HCEC 1CT (cell line): ENCODE data around the gene PLA2G2C.
A peak's percentile ranks its signal among the peaks of the same experiment; 100 is the strongest.
"Not testable (repeated sequence)": the region's sequence is repeated elsewhere in the genome, so short reads cannot be mapped to it uniquely, and the experiment has no call there.

ENCODE experiments used
- DNase-seq: peaks from one replicate; pipeline ENCODE4 v3.0.0-alpha.2; 2017

The PLA2G2C gene

GRCh38 chr1:20185834-20186782 is at the start of gene PLA2G2C, which contains the start of gene UBXN10:
PLA2G2C (minus strand) TSS chr1:20186518; CDS start chr1:20177363, 9,155 bp downstream.
UBXN10 (plus strand) TSS chr1:20186096; CDS start chr1:20190562, 4,466 bp downstream.
- DNase-seq: no peak

GRCh38 chr1:20234788-20235535 is 48.6 kb upstream of the PLA2G2C start:
- DNase-seq: no peak

- DNase-seq: no peak
Observed at GRCh38 chr1:20233866-20234265, 47.5 kb upstream of the PLA2G2C start.

GRCh38 chr1:20233394-20233793 is 47.1 kb upstream of the PLA2G2C start:
- peak; percentile 34 for DNase-seq

- DNase-seq: not testable (repeated sequence)
Observed at GRCh38 chr1:20232564-20232963, 46.2 kb upstream of the PLA2G2C start.

GRCh38 chr1:20229171-20229570 is 42.9 kb upstream of the PLA2G2C start:
- DNase-seq: no peak

GRCh38 chr1:20228314-20228825 is 42.1 kb upstream of the PLA2G2C start:
- DNase-seq: no peak

GRCh38 chr1:20227704-20228103 is 41.4 kb upstream of the PLA2G2C start:
- DNase-seq: no peak

- DNase-seq: no peak
Observed at GRCh38 chr1:20224546-20224945, 38.2 kb upstream of the PLA2G2C start.

GRCh38 chr1:20223551-20224419 is 37.5 kb upstream of the PLA2G2C start:
- DNase-seq: no peak

- no peak for DNase-seq
Observed at GRCh38 chr1:20223106-20223505, 36.8 kb upstream of the PLA2G2C start.

GRCh38 chr1:20220036-20220435 is 33.7 kb upstream of the PLA2G2C start:
- DNase-seq: no peak

GRCh38 chr1:20219053-20219452 is 32.7 kb upstream of the PLA2G2C start:
- not testable (repeated sequence) for DNase-seq

- peak; percentile 38 for DNase-seq
Observed at GRCh38 chr1:20216574-20216973, 30.3 kb upstream of the PLA2G2C start.

- no peak for DNase-seq
Observed at GRCh38 chr1:20215716-20216115, 29.4 kb upstream of the PLA2G2C start.

- peak; percentile 55 for DNase-seq
Observed at GRCh38 chr1:20212685-20213331, 26.5 kb upstream of the PLA2G2C start.

GRCh38 chr1:20212085-20212684 is 25.9 kb upstream of the PLA2G2C start:
- no peak for DNase-seq

- no peak for DNase-seq
Observed at GRCh38 chr1:20211511-20211931, 25.2 kb upstream of the PLA2G2C start.

- no peak for DNase-seq
Observed at GRCh38 chr1:20210736-20211460, 24.6 kb upstream of the PLA2G2C start.

GRCh38 chr1:20209471-20209870 is 23.2 kb upstream of the PLA2G2C start:
- DNase-seq: no peak

GRCh38 chr1:20207546-20207945 is 21.2 kb upstream of the PLA2G2C start:
- DNase-seq: no peak
